Psoas muscle (tissue), 8 donors: ENCODE data around the gene TMEM47. TPM values are rescaled to one million over a fixed set of nuclear protein-coding genes. Genes with fewer than 3 reads are reported as not detected.

Experiments
- ATAC-seq, 4 donors: fragments of 200-7000 bp; cut with Tn5 transposase; one replicate each; pipeline ENCODE4 v1.9.1; 2020; ENCODE audit warnings: moderate library complexity in 3 of 4, mild to moderate bottlenecking in 2 of 4
- DNase-seq, 2 donors: peaks; one replicate each; pipeline ENCODE4 v3.0.0-alpha.2; 2020
- H3K27ac ChIP-seq: fragments of 200-600 bp; one replicate; pipeline ENCODE4 v1.8.0; 2022
- H3K27me3 ChIP-seq, 3 donors: fragments of 200-600 bp in 1 of 3; one replicate each; pipeline versions ENCODE4 v1.6.1 to v1.8.0; 2013 to 2022; ENCODE audit warnings: low read length in 2 of 3, mild to moderate bottlenecking in 2 of 3, moderate library complexity in 1 of 3; ENCODE audit not compliant: insufficient read depth in 3 of 3
- H3K36me3 ChIP-seq, 2 donors: fragments of 200-600 bp in 1 of 2; one replicate each; pipeline versions ENCODE4 v1.6.1 to v1.8.0; 2013 to 2022; ENCODE audit warnings: low read depth in 1 of 2, mild to moderate bottlenecking in 1 of 2, moderate library complexity in 1 of 2; ENCODE audit not compliant: insufficient read depth in 1 of 2
- H3K4me1 ChIP-seq: fragments of 200-600 bp; one replicate; pipeline ENCODE4 v1.8.0; 2022
- H3K4me3 ChIP-seq: fragments of 200-600 bp; one replicate; pipeline ENCODE4 v1.8.0; 2022; ENCODE audit warnings: mild to moderate bottlenecking
- H3K9me3 ChIP-seq: fragments of 200-600 bp; one replicate; pipeline ENCODE4 v1.8.0; 2022
- CTCF ChIP-seq: fragments of 200-600 bp; IDR thresholded peaks from one replicate; pipeline ENCODE4 v1.8.0; 2022; ENCODE audit warnings: antibody characterized with exemption
- WGBS, 3 donors: extraction: QIAGEN DNeasy Blood & Tissue Kit; methylation state at CpG; one replicate each; pipeline versions ENCODE4 v1.1.6 to v1.1.7; 2013; 5-methylcytosine and 5-hydroxymethylcytosine counted together
- intact Hi-C, 2 donors: fragments of 100-400 bp; cut with DNase I; formaldehyde crosslinking; loops; one replicate each; pipeline versions ENCODE4 v1.11.0 to v1.14.2; 2022
- polyA plus RNA-seq, 3 donors: library from polyadenylated mRNA; stranded (reverse); fragments of 200-250 nt; gene quantifications; one replicate each; pipeline ENCODE4 v1.2.3, GENCODE V29; 2013
- total RNA-seq, 4 donors: library from RNA; stranded (reverse); fragmentation: NEBNext Ultra II Directional in 2 of 4; extraction: Animal tissue kit (Norgen Biotek cat#: 25700) in 2 of 4; gene quantifications; one replicate each; pipeline versions ENCODE4 v1.2.1 to v1.2.4, GENCODE V29; 2021 to 2023
- donor health status: healthy with polysubstance abuse.
- donor health status: DM: no; HTN: no; CAD: no; lungs with moderate emphysema.
- donor health status: Bipolar disorder and iron deficiency.
- donor health status: healthy.
- donor health status: DM: yes; HTN: yes; CAD: no.
- donor health status: DM: no; HTN: no; CAD: no.
- donor health status: DM: no; HTN: no; CAD: no.
- donor health status: DM: yes; HTN: yes; CAD: no.

The TMEM47 gene
- total and polyA plus RNA-seq, 7 donors = 8.9 to 34.3 (median 21.9) TPM

- 81 to 100% (median 98%) methylated on average over 1 of the region's 1 CpG for WGBS, 3 donors
Observed at GRCh38 chrX:34598362-34598761, 58.7 kb downstream of the TMEM47 start.

GRCh38 chrX:34586936-34587335 lies 70.1 kb downstream of the TMEM47 start:
- no peak for TF ChIP-seq CTCF
- no peaks in the 10 kb centered on the region for H3K36me3 ChIP-seq
- H3K27ac ChIP-seq = no peak overlapping the region
- ATAC-seq (no peak), DNase-seq (no peak)
- intact Hi-C loops = no loop called here
- H3K9me3 ChIP-seq = peaks cover 11% of the 10 kb centered on the region
- H3K4me1 ChIP-seq = no peaks in the 10 kb centered on the region
- no peak overlapping the region for H3K4me3 ChIP-seq
- H3K27me3 ChIP-seq = peaks cover 0 to 4% (median 0%) of the 10 kb centered on the region in 3 donors
- WGBS, 3 donors = 66 to 91% (median 89%) methylated on average over 3 of the region's 3 CpGs

More at GRCh38 chrX:34598362-34598761, 58.7 kb downstream of the TMEM47 start:
- H3K27ac ChIP-seq = no peak overlapping the region
- H3K9me3 ChIP-seq = no peaks in the 10 kb centered on the region
- no peak overlapping the region for H3K4me3 ChIP-seq
- DNase-seq (no peak), ATAC-seq (no peak)
- H3K4me1 ChIP-seq = no peaks in the 10 kb centered on the region
- H3K36me3 ChIP-seq = no peaks in the 10 kb centered on the region
- no peaks in the 10 kb centered on the region for H3K27me3 ChIP-seq
- intact Hi-C loops = no loop called here
- TF ChIP-seq CTCF = no peak

- TF ChIP-seq CTCF = no peak
- H3K27me3 ChIP-seq = peaks cover 0 to 4% (median 0%) of the 10 kb centered on the region in 3 donors
- no peaks in the 10 kb centered on the region for H3K4me1 ChIP-seq
- ATAC-seq (no peak), DNase-seq (no peak)
- 50 to 68% (median 64%) methylated on average over 4 of the region's 4 CpGs for WGBS, 3 donors
- H3K4me3 ChIP-seq = no peak overlapping the region
- H3K9me3 ChIP-seq = peaks cover 11% of the 10 kb centered on the region
- no peak overlapping the region for H3K27ac ChIP-seq
- no peaks in the 10 kb centered on the region for H3K36me3 ChIP-seq
- intact Hi-C loops = no loop called here
Observed at GRCh38 chrX:34586346-34586911, 70.7 kb downstream of the TMEM47 start.

GRCh38 chrX:34585561-34585960 lies 71.5 kb downstream of the TMEM47 start:
- H3K4me3 ChIP-seq = no peak overlapping the region
- no peak overlapping the region for H3K27ac ChIP-seq
- no peaks in the 10 kb centered on the region for H3K4me1 ChIP-seq
- peaks cover 11% of the 10 kb centered on the region for H3K9me3 ChIP-seq
- H3K27me3 ChIP-seq = peaks cover 0 to 4% (median 0%) of the 10 kb centered on the region in 3 donors
- ATAC-seq = no peak
- no peak for DNase-seq
- intact Hi-C loops = no loop called here
- H3K36me3 ChIP-seq = no peaks in the 10 kb centered on the region
- no peak for TF ChIP-seq CTCF
- 8 to 35% (median 13%) methylated on average over 5 of the region's 5 CpGs for WGBS, 3 donors

GRCh38 chrX:34584781-34585180 lies 72.3 kb downstream of the TMEM47 start:
- peaks cover 11% of the 10 kb centered on the region for H3K9me3 ChIP-seq
- ATAC-seq (no peak), DNase-seq (no peak)
- no peak overlapping the region for H3K27ac ChIP-seq
- H3K4me1 ChIP-seq = no peaks in the 10 kb centered on the region
- H3K36me3 ChIP-seq = no peaks in the 10 kb centered on the region
- intact Hi-C loops = no loop called here
- WGBS, 3 donors = 60 to 86% (median 68%) methylated on average over 1 of the region's 1 CpG
- no peak for TF ChIP-seq CTCF
- no peak overlapping the region for H3K4me3 ChIP-seq
- H3K27me3 ChIP-seq = peaks cover 0 to 4% (median 0%) of the 10 kb centered on the region in 3 donors
